Astrocyte of the cerebellum (primary cell): ENCODE results near the gene TRIM65.

ENCODE experiments used
- DNase-seq: peaks from one replicate; pipeline ENCODE4 v3.0.0-alpha.2; 2011; ENCODE audit warnings: low read depth
- H3K4me3 ChIP-seq: 2 replicates; pipeline ENCODE4 v1.5.1; 2011; ENCODE audit warnings: mild to moderate bottlenecking, low read depth, low read length, moderate library complexity
- CTCF ChIP-seq: IDR thresholded peaks from 2 replicates; pipeline ENCODE4 v1.5.1; 2012; ENCODE audit warnings: low read length, low read depth, moderate library complexity, mild to moderate bottlenecking; ENCODE audit errors: missing control alignments
- in situ Hi-C: cut with HindIII; loops from 2 replicates; pipeline ENCODE4 v1.10.0; 2017; ENCODE audit warnings: low sequenced_read_pairs

TRIM65 gene

GRCh38 chr17:75885431-75885830 is 11.3 kb downstream of the TRIM65 start:
- no peak overlapping the region for H3K4me3 ChIP-seq
- no peak for TF ChIP-seq CTCF
- in situ Hi-C loops: no loop called here
- DNase-seq: no peak

DNA sequence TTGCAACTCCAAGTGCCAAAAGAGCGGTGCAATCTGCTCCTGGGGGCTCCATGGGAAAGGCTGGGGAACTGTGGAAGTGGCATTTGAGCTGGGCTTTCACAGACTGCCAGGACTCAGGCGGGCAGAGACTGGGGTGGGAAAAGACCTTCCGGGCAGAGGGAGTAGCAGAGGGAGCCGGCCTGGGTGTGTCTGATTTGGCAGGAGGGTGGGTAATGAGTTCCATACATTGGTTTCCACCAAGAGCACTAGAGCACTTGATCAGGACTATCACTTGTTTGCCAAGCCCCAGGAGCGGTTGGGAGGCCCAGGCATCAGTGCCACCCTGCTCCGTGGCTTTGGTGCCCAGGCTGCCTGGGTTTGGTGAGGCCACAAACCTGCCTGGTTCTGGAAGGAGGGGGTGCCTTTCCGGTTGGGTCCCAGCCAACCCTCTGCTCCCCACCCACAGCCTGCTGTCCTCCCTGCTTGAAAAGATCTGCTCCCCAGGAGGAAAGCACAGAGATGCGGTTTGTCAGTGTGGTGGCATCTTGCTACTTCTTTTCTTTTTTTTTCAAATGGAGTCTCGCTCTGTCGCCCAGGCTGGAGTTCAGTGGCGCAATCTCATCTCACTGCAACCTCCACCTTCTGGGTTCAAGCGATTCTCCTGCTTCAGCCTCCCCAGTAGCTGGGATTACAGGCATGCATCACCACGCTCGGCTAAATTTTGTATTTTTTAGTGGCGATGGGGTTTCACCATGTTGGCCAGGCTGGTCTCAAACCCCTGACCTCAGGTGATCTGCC is 14.9 kb downstream of the TRIM65 start:
- no peak for DNase-seq
- TF ChIP-seq CTCF: no peak
- in situ Hi-C loops: no loop called here
- H3K4me3 ChIP-seq: no peak overlapping the region

- no peak overlapping the region for H3K4me3 ChIP-seq
- no peak for DNase-seq
- in situ Hi-C loops: no loop called here
- TF ChIP-seq CTCF: no peak
Observed at GRCh38 chr17:75880266-75880665, 16.5 kb downstream of the TRIM65 start.

DNA sequence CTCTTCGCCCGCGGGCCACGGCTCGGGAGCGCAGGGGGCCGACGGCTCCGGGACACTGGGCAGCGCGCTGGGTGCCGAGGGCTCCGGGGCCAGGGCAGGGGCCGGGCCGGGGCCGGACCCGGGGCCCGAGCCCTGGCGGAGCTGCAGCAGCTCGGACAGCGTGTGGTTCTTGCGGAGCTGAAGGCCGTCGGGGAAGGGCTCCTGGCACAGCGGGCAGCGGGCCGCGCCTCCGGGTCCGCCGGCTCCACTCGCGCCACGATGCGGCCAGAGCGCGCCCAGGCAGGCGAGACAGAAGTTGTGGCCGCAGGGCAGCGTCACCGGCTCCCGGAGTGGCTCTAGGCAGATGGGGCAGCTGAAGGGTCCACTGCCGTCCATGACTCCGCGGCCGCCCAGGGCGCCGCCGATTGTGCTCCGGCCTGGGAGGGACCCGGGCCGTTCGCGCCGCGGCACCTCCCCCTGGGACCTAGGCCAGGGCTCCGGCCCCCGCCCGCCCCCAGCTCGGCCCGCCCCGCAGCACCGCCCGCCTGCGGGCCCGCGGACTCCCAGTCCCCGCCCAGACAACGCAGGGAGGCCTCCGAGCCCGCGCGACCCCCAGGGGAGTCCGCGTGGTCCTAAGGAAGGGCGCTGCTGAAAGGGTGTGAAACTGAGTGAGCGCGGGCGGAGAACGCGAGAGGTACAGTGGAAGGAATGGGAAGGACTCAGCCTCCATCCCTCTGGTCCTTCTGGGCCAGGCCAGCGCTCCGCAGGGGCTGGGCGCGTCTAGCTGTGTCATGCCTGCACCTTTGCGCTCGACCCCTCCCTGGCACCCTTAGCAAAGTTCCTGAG is 18.4 kb downstream of the TRIM65 start, which contains the start of gene TRIM47:
Gene TRIM47, minus strand, starts transcription at position 408 of the 825 bp plus-strand sequence. Its CDS starts 33 bp downstream, at position 375.
- no peak for DNase-seq
- peak; percentile 11 for TF ChIP-seq CTCF
- H3K4me3 ChIP-seq: peak within 1 kb of the TSS; percentile 42
- in situ Hi-C loops: no loop called here

DNA sequence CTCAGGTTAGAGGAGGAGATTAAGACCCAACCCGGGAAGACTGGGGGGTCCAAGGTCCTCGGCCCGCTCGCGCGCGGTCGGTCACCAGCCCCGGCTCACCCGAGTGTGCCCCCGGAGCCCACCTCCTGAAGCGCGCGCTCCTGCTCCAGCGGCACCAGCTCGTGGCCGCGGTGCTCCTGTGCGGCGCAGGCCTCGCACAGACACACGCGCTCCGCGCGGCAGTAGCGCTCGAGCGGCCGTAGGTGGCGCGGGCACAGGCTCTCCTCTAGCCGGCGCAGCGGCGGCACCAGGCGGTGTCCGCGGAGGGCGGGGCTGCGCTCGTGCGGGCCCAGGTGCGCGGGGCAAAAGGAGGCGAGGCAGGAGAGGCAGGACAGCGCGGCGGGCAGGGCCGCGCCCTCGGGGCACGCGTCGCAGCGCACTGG is 19.0 kb downstream of the TRIM65 start:
- H3K4me3 ChIP-seq: peak overlapping the region; percentile 42
- no peak for DNase-seq
- in situ Hi-C loops: no loop called here
- peak; percentile 42 for TF ChIP-seq CTCF

DNA sequence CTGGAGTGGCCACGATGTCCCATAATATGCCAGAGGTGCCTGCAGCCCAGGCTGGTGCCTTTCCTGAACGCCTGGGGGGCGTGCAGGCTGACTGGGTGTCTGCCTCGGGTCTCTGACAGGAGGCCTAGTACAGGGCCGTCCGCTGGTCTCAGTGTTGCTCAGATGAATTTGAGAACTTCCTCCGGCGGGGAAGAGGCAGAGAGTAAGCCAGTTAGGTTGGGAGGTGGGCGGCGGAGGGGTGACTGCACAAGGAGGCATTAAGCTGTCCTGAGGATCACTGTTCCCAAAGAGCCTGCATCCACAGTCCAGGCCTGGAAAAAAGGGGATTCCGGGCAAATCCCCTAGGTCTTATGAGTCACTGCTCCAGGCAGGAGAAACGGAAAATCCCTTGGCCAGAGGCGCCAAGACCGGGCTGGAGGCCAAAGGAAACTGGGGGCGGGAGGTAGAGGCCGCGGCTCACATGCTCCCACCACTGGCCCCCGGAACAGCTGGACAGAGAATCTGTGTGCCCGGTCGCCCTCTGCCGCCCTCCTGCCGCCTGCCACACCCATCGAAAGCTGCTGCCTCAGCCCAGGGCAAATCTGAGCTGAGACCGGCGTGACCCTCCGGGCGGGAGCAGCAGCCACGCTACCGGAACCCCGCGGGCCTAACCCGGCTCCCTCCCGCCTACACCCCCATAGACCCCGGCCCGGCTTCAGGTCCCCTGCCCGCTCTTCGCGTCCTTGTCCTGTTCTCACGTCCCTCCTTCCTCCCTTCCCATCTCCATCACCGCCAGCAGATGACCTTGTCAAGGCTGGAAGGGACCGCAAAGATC is 19.6 kb downstream of the TRIM65 start:
- H3K4me3 ChIP-seq: peak overlapping the region; percentile 42
- in situ Hi-C loops: no loop called here
- peak; percentile 86 for DNase-seq
- no peak for TF ChIP-seq CTCF
